ENCODE results near the gene TRABD.

TRABD gene

DNA sequence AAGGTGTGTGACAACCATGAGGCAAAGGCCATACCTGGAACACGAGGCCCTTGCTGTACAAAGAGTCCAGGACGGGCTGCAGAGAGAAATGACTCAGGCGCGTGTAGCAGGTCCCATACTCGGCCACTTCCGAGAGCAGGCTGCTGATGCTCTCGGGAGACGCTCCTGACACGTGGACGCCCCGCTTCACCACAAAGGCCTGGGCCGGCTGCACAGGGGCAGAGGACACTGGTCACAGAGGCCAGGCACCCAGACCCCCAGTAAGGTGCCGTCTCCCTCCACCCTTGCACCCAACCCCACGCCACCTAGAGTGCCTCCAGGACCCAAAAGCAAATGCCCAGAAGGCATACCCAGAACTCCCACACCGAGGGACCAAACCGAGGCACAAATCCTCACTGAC, 43.7 kb downstream of the TRABD start:
- H3K4me1 ChIP-seq (ENCODE audit: insufficient read depth, low read length), result no peaks in the 10 kb centered on the region
- H3K27ac ChIP-seq (ENCODE audit: low read depth, low read length), result no peak overlapping the region
- H3K9ac ChIP-seq (ENCODE audit: low read depth, low read length), result no peak overlapping the region
- H3K9me3 ChIP-seq (ENCODE audit: insufficient read depth, low read depth, low read length), result no peaks in the 10 kb centered on the region
- peaks cover 6% of the 10 kb centered on the region for H3K36me3 ChIP-seq (ENCODE audit: insufficient read depth, low read length)
- no peak overlapping the region for H3K4me3 ChIP-seq (ENCODE audit: low read length)
- no peaks in the 10 kb centered on the region for H3K27me3 ChIP-seq (ENCODE audit: insufficient read depth, low read length)
- 94% methylated on average over 15 of the region's 16 CpGs for WGBS

DNA sequence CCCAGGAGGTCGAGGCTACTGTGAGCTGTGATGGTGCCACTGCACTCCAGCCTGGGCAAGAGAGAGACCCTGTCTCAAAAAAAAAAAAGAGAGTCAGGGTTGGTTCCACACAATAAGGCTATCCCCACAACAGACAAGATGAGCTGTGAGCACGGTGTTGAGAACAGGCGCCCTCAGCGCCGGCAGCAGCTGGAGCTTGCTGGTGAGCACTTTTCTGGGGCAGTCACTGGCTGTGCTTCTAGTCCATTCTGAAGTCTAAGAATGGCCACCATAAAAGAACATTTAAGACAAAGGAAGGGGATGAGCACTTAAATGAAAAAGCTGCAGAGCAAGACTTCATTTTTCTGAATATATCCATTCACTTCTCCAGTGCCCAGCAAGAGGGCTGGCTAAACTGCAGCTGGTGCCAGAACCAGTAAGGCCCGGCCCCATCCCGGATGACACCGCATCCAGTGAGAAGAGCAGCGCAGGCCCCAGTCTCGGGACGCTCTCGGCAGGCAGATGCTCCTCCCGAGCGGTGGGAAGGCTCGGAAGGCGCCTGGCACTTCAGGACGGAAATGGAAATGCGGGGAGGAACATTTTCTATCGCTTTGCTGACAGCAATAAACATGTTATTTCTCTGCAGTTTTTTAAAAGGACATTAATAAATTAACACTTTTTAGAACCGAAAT, 46.9 kb downstream of the TRABD start:
- no peak overlapping the region for H3K27ac ChIP-seq (ENCODE audit: low read depth, low read length)
- peaks cover 5% of the 10 kb centered on the region; the same call in 1 of the 2 replicates for H3K36me3 ChIP-seq (ENCODE audit: insufficient read depth, low read length)
- no peaks in the 10 kb centered on the region for H3K9me3 ChIP-seq (ENCODE audit: insufficient read depth, low read depth, low read length)
- H3K4me3 ChIP-seq (ENCODE audit: low read length), result no peak overlapping the region
- H3K27me3 ChIP-seq (ENCODE audit: insufficient read depth, low read length), result no peaks in the 10 kb centered on the region
- 96% methylated on average over 20 of the region's 20 CpGs for WGBS
- no peak overlapping the region for H3K9ac ChIP-seq (ENCODE audit: low read depth, low read length)
- H3K4me1 ChIP-seq (ENCODE audit: insufficient read depth, low read length), result no peaks in the 10 kb centered on the region

- H3K36me3 ChIP-seq (ENCODE audit: insufficient read depth, low read length), result peaks cover 5% of the 10 kb centered on the region; the same call in 1 of the 2 replicates
- 94% methylated on average over 18 of the region's 18 CpGs for WGBS
- H3K4me1 ChIP-seq (ENCODE audit: insufficient read depth, low read length), result no peaks in the 10 kb centered on the region
- H3K9ac ChIP-seq (ENCODE audit: low read depth, low read length), result no peak overlapping the region
- H3K4me3 ChIP-seq (ENCODE audit: low read length), result no peak overlapping the region
- H3K27me3 ChIP-seq (ENCODE audit: insufficient read depth, low read length), result no peaks in the 10 kb centered on the region
- H3K27ac ChIP-seq (ENCODE audit: low read depth, low read length), result no peak overlapping the region
- H3K9me3 ChIP-seq (ENCODE audit: insufficient read depth, low read depth, low read length), result no peaks in the 10 kb centered on the region
These were observed 47.5 kb downstream of the TRABD start for GRCh38 chr22:50233223-50233622.

DNA sequence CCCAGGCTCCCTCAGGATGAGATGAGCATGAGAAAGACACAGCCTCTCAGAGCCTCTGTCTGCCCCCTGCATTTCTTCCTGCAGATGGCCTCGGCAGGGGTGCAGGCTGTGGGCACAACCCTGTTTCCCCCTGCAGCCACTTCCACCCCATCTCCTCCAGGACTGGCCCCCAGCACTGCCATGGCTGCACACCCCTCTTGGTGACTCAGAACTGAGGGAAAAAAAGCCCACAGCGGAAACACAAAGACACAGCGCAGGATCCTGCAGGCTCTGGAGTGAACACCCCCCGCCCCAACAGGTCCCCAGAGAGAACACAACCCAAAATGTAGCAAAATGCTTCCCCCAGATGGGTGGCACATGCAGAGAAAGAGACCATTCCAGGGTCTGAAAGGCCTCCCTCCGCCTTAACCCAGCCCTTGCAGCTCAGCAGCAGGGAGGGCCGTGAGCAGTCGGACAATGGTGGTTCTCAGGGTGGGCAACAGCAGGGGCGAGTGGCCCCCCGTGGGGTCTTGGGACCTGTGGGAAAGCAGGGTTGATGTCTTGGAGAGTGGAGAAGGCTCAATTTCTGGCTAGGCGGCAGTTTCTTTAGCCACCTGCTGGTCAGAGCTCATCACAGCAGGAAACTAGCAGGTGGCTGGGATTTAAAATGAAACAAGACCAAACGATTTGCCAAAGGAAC, 51.2 kb downstream of the TRABD start:
- Histone ChIP-seq H3K4me1 (ENCODE audit: insufficient read depth, low read length) (no peaks in the 10 kb centered on the region), H3K9me3 (ENCODE audit: insufficient read depth, low read depth, low read length) (no peaks in the 10 kb centered on the region), H3K27ac (ENCODE audit: low read depth, low read length) (no peak overlapping the region), H3K9ac (ENCODE audit: low read depth, low read length) (no peak overlapping the region), H3K36me3 (ENCODE audit: insufficient read depth, low read length) (peaks cover 8% of the 10 kb centered on the region), H3K27me3 (ENCODE audit: insufficient read depth, low read length) (no peaks in the 10 kb centered on the region), H3K4me3 (ENCODE audit: low read length) (no peak overlapping the region)
- 84% methylated on average over 11 of the region's 11 CpGs for WGBS

- 87% methylated on average over 9 of the region's 9 CpGs for WGBS
- Histone ChIP-seq H3K9ac (ENCODE audit: low read depth, low read length) (no peak overlapping the region), H3K36me3 (ENCODE audit: insufficient read depth, low read length) (peaks cover 6% of the 10 kb centered on the region), H3K4me1 (ENCODE audit: insufficient read depth, low read length) (no peaks in the 10 kb centered on the region), H3K27ac (ENCODE audit: low read depth, low read length) (no peak overlapping the region), H3K9me3 (ENCODE audit: insufficient read depth, low read depth, low read length) (no peaks in the 10 kb centered on the region), H3K27me3 (ENCODE audit: insufficient read depth, low read length) (no peaks in the 10 kb centered on the region), H3K4me3 (ENCODE audit: low read length) (no peak overlapping the region)
These were observed 53.0 kb downstream of the TRABD start for GRCh38 chr22:50238755-50239154.

DNA sequence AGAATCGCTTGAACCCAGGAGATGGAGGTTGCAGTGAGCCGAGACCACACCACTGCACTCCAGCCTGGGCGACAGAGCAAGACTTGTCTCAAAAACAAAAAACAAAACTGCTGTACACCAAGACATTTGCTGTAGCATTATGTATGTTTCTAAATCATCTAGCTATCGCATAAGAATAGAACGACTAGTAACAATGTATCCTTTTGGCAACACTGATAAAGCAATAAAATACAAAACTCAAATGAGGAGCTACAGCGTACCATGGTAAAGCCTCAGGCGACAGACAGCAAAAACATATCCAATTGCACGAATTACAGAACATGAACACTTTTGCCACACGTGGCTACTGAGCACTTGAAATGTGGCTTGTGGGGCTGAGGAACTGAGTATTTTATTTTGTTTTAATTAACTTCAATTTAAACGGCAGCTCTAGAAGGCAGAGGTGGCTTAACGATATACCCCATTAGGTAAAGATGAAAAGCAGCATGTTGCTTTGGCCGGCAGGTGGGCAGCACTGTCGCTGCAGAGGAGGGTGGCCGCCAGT, 56.8 kb downstream of the TRABD start:
- no peak overlapping the region for H3K9ac ChIP-seq (ENCODE audit: low read depth, low read length)
- 91% methylated on average over 14 of the region's 14 CpGs for WGBS
- H3K27ac ChIP-seq (ENCODE audit: low read depth, low read length), result no peak overlapping the region

GRCh38 chr22:50243685-50244419, 58.1 kb downstream of the TRABD start:
- WGBS, result 58% methylated on average over 27 of the region's 27 CpGs
- Histone ChIP-seq H3K36me3 (ENCODE audit: insufficient read depth, low read length) (peaks cover 14% of the 10 kb centered on the region), H3K4me3 (ENCODE audit: low read length) (peak overlapping the region; percentile 91), H3K9ac (ENCODE audit: low read depth, low read length) (peak overlapping the region; percentile 87), H3K4me1 (ENCODE audit: insufficient read depth, low read length) (no peaks in the 10 kb centered on the region), H3K9me3 (ENCODE audit: insufficient read depth, low read depth, low read length) (no peaks in the 10 kb centered on the region), H3K27ac (ENCODE audit: low read depth, low read length) (no peak overlapping the region), H3K27me3 (ENCODE audit: insufficient read depth, low read length) (no peaks in the 10 kb centered on the region)

More for the DNA sequence above, 56.8 kb downstream of the TRABD start:
- H3K36me3 ChIP-seq (ENCODE audit: insufficient read depth, low read length), result peaks cover 14% of the 10 kb centered on the region
- H3K9me3 ChIP-seq (ENCODE audit: insufficient read depth, low read depth, low read length), result no peaks in the 10 kb centered on the region
- no peaks in the 10 kb centered on the region for H3K4me1 ChIP-seq (ENCODE audit: insufficient read depth, low read length)
- peak overlapping the region; percentile 34 for H3K4me3 ChIP-seq (ENCODE audit: low read length)
- H3K27me3 ChIP-seq (ENCODE audit: insufficient read depth, low read length), result no peaks in the 10 kb centered on the region

DNA sequence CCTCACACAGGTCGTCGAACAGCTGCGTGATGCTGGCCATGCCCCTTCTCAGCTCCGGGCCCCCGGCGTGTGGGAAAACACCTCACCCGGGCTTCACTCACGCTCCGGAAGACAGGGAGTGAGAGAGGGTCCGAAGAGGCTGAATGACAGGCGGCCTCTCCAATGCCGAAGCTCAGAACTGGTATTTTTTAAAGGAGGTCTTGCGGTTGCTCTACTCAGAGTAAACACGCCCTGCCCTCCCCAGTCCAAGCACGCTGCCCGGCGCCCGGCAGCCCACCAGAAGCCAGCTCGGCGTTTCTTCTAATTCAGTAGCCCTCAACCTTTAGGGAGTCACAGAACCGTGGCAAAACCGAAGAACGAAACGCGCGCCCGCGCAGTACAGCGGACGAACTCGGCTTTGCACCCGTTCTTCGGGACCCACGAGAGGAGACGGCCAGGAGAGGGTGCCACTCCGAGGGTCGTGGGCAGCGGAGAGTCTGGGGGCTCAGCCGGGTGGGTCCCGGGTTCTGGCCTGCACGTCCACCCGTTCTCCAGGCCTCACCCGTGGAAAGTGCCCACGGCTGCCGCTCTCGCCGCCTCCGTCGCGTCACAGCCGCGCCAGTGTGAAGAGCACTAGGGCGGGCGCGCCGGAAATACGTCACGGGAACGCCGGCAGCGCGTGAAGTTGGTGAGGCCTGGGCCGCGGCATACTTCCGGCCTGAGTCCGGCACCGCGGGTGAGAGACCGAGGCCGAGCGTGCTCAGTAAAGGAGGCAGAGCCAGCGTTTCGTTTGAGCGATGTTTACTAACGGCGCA, 58.9 kb downstream of the TRABD start, which contains the start of gene TUBGCP6:
Gene TUBGCP6 (minus strand): TSS at position 604 of the 794 bp plus-strand sequence. CDS start 564 bp downstream, at position 40.
- H3K4me3 ChIP-seq (ENCODE audit: low read length), result peak within 1 kb of the TSS; percentile 91
- H3K9me3 ChIP-seq (ENCODE audit: insufficient read depth, low read depth, low read length), result no peaks in the 10 kb centered on the region
- under 1% methylated on average over 76 of the region's 76 CpGs for WGBS
- H3K9ac ChIP-seq (ENCODE audit: low read depth, low read length), result peak within 1 kb of the TSS; percentile 87
- H3K27me3 ChIP-seq (ENCODE audit: insufficient read depth, low read length), result no peaks in the 10 kb centered on the region
- peaks cover 14% of the 10 kb centered on the region for H3K36me3 ChIP-seq (ENCODE audit: insufficient read depth, low read length)
- no peaks in the 10 kb centered on the region for H3K4me1 ChIP-seq (ENCODE audit: insufficient read depth, low read length)
- peak within 1 kb of the TSS; percentile 94 for H3K27ac ChIP-seq (ENCODE audit: low read depth, low read length)

DNA sequence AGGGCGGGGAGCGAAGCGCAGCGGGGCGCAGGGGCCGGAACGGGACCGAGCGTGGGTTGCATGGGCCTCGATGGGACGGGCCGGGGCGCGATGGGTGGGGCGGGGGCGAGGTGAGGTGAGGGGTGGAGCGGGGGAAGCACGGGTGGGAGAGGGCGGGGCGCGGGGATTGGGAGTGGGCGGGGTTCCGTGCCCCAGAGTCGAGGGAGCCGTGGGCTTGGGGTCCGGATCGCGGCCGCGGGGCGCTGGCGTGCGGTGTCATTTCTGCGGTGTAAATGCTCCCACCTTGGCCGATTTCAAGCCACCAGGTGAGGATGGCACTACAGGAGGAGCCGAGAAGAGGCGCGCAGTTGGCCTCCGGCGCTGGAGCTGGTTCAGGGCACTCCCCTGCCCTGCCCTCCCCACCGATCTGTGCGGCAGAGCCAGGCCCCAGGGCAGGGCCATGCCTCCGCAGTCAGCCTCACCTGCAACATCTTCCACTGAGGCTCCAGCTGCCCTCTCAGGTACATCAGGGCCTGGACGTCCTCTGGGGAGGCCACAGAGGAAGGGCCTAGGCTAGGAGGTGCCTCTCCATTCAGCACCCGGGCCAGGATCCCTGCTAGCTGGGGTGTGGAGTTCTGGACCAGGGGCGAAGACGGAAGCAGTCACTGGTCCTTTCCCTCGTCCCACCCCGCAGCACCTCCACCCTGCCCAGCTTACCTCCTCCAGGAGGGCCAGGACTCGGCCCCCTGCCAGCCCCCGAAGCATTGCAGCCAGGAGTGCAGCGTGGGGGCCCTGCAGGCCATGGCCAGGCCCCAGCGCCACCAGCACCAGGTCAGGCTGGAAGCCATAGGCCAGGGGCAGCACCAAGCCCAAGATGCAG, 59.7 kb downstream of the TRABD start:
- Histone ChIP-seq H3K9ac (ENCODE audit: low read depth, low read length) (peak overlapping the region; percentile 87), H3K27me3 (ENCODE audit: insufficient read depth, low read length) (no peaks in the 10 kb centered on the region), H3K4me3 (ENCODE audit: low read length) (peak overlapping the region; percentile 91), H3K36me3 (ENCODE audit: insufficient read depth, low read length) (peaks cover 9% of the 10 kb centered on the region), H3K27ac (ENCODE audit: low read depth, low read length) (peak overlapping the region; percentile 94), H3K4me1 (ENCODE audit: insufficient read depth, low read length) (no peaks in the 10 kb centered on the region), H3K9me3 (ENCODE audit: insufficient read depth, low read depth, low read length) (no peaks in the 10 kb centered on the region)
- 17% methylated on average over 53 of the region's 53 CpGs for WGBS

Data from HUES64 (cell line).